Measurements from ENCODE around the gene KRTAP2-1. TPM values are rescaled to one million over a fixed set of nuclear protein-coding genes. Genes with fewer than 3 reads are reported as not detected.

The KRTAP2-1 gene
- total and polyA plus RNA-seq, 2 of the 13 experiments (the other 11 are each of a cell fraction or from before 2014, with no cell fraction given), result not detected

GRCh38 chr17:41037853-41038350, 9.2 kb downstream of the KRTAP2-1 start:
- no peak overlapping the region for H3K4me2 ChIP-seq (ENCODE audit: low read depth, low read length)
- no peaks in the 10 kb centered on the region for H3K36me3 ChIP-seq (replicated peaks in 1 of 2; ENCODE audit: control insufficient read depth in 1 of 2, insufficient read depth in 2 of 2, low read length in 2 of 2)
- in situ Hi-C loops (cut with HindIII; ENCODE audit: extremely low pct_ligation_motif_present, low pct_unique_long_range_greater_than_20kb) (no loop called here), intact Hi-C loops (cut with micrococcal nuclease; ENCODE audit: unreplicated experiment) (no loop called here)
- no peak for ATAC-seq
- H3K4me1 ChIP-seq (ENCODE audit: insufficient read depth, low read length), result no peaks in the 10 kb centered on the region
- no peak overlapping the region for H3K4me3 ChIP-seq (replicated peaks in 1 of 3; ENCODE audit: insufficient read depth in 1 of 3, low read depth in 2 of 3, low read length in 3 of 3)
- H3K27me3 ChIP-seq (ENCODE audit: control insufficient read depth in 1 of 2, insufficient read depth in 2 of 2, low read length in 2 of 2), result no peaks in the 10 kb centered on the region
- no peaks in the 10 kb centered on the region for H3K79me2 ChIP-seq (ENCODE audit: insufficient read depth, low read length)
- TF ChIP-seq ZNF256 (CRISPR knock-in tag; conservative IDR thresholded peaks at IDR 0.05) (no peak), ZNF264 (CRISPR knock-in tag; IDR thresholded peaks at IDR 0.05) (no peak), ZBED4 (CRISPR knock-in tag; IDR thresholded peaks at IDR 0.05; ENCODE audit: borderline replicate concordance) (no peak), BORCS8-MEF2B (CRISPR knock-in tag; IDR thresholded peaks at IDR 0.05) (no peak)
- no peak overlapping the region for H3K27ac ChIP-seq (ENCODE audit: extremely low read length, insufficient read depth, low read length)
- WGBS (ENCODE audit: low lambda C conversion rate), result 65% methylated on average over 2 of the region's 2 CpGs
- CTCF ChIA-PET (ENCODE audit: low intra/inter-chr PET ratio, low total read pairs), result no interaction called here
- POLR2A ChIA-PET, result no interaction called here
- no peak overlapping the region for H2AFZ ChIP-seq (ENCODE audit: low read length)
- no peak overlapping the region for H3K9ac ChIP-seq (ENCODE audit: insufficient read depth, low read depth, low read length)
- H3K9me3 ChIP-seq (ENCODE audit: low read length), result peaks cover 3% of the 10 kb centered on the region
- FAIRE-seq, result no peak
- no peak for DNase-seq (ENCODE audit: low spot score)
- no TSS peak for BruUV-seq (replicated peaks)
- no peaks in the 10 kb centered on the region for H4K20me1 ChIP-seq (ENCODE audit: insufficient read depth, low read length)

Measured in HepG2 (cell line).